ENCODE results near the gene RBM43. TPM values are rescaled to one million over a fixed set of nuclear protein-coding genes. Genes with fewer than 3 reads are reported as not detected.

The RBM43 gene
- total and polyA plus RNA-seq, 2 of the 4 experiments (the other 2 are of a cell fraction), result 1.6 to 3.6 TPM

DNA sequence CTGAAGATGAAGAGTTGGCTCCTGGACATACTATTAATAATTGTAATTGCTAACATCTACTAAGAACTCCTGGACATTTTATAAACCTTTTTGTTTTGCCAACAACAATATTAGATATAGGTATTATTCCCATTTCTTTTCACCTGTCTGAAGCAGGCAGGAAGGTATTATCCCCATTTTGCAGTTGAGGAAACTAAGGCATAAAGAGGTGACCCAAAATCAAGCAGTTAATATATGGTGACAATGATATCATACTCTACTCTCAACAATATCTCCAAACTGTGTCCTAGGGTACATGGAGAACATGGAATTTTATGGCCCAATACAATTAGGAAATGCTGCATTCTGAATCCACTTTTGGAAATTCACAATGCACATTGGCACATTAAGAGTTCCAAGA, 29.6 kb upstream of the RBM43 start:
- no peak overlapping the region for H2AK9ac ChIP-seq (replicated peaks; ENCODE audit: low read depth, low read length, poor library complexity)
- POLR2A ChIA-PET (ENCODE audit: unreplicated experiment), result no interaction called here
- H2AK5ac ChIP-seq (ENCODE audit: low read depth, low read length), result no peak overlapping the region
- intact Hi-C loops (cut with micrococcal nuclease) (no loop called here), in situ Hi-C loops (cut with MboI; ENCODE audit: low sequenced_read_pairs) (loop anchor here (10.0 kb wide), 1 partner anchor 124 kb away; no protein-coding TSS in a partner anchor), dilution Hi-C loops (cut with HindIII; ENCODE audit: low sequenced_read_pairs, unreplicated experiment) (no loop called here)
- H3K36me3 ChIP-seq (ENCODE audit: control insufficient read depth, insufficient read depth, low read length), result no peaks in the 10 kb centered on the region
- no peak overlapping the region for H3K23ac ChIP-seq (ENCODE audit: low read depth, low read length)
- H3K18ac ChIP-seq (ENCODE audit: low read depth, low read length), result no peak overlapping the region
- H4K5ac ChIP-seq (ENCODE audit: low read depth, low read length), result no peak overlapping the region
- H3K79me1 ChIP-seq (ENCODE audit: low read depth in 1 of 2, low read length in 2 of 2), result peaks cover 4 to 16% of the 10 kb centered on the region in 2 experiments; a peak in 1 of 4 replicates
- no peaks in the 10 kb centered on the region for H3K9me1 ChIP-seq (ENCODE audit: insufficient read depth, low read length)
- H2BK120ac ChIP-seq (ENCODE audit: low read depth, low read length), result no peak overlapping the region
- H3K4me3 ChIP-seq (ENCODE audit: insufficient read depth, low read depth, low read length), result no peak overlapping the region
- H2BK20ac ChIP-seq (ENCODE audit: low read depth, low read length), result no peak overlapping the region
- H3K56ac ChIP-seq (ENCODE audit: extremely low read depth, insufficient read depth, low read length), result no peak overlapping the region
- H4K20me1 ChIP-seq (ENCODE audit: insufficient read depth, low read length), result no peaks in the 10 kb centered on the region
- no peak overlapping the region for H3K4me2 ChIP-seq (ENCODE audit: low read depth, low read length)
- CTCF ChIA-PET, result no interaction called here
- H4K8ac ChIP-seq (ENCODE audit: low read depth in 2 of 2, low read length in 2 of 2), result no peak overlapping the region
- no peak overlapping the region for H3K14ac ChIP-seq (replicated peaks; ENCODE audit: low read depth, low read length)
- no peak overlapping the region for H3K4ac ChIP-seq (ENCODE audit: low read depth, low read length)
- no peak overlapping the region for H2BK15ac ChIP-seq (ENCODE audit: low read depth, low read length)
- peaks cover 2% of the 10 kb centered on the region; the same call in 1 of the 2 replicates for H3K4me1 ChIP-seq (ENCODE audit: control insufficient read depth, insufficient read depth, low read length)
- ATAC-seq (ENCODE audit: low read depth) (no peak), DNase-seq (no peak)
- TF ChIP-seq FOS (IDR thresholded peaks at IDR 0.05; ENCODE audit: low read depth, low read length) (no peak), MAZ (IDR thresholded peaks at IDR 0.05; ENCODE audit: borderline replicate concordance, low read depth, low read length) (no peak), MXI1 (IDR thresholded peaks at IDR 0.05; ENCODE audit: borderline replicate concordance, low read depth, low read length) (no peak), SMC3 (IDR thresholded peaks at IDR 0.05; ENCODE audit: low read depth, low read length) (no peak), BHLHE40 (IDR thresholded peaks at IDR 0.05; ENCODE audit: low read depth, low read length) (no peak), CTCF (conservative IDR thresholded peaks at IDR 0.05; ENCODE audit: low read depth, low read length) (no peak), USF2 (IDR thresholded peaks at IDR 0.05; ENCODE audit: low read depth, low read length) (no peak), RAD21 (IDR thresholded peaks at IDR 0.05; ENCODE audit: low read length) (no peak), MAFK (IDR thresholded peaks at IDR 0.05; ENCODE audit: low read depth, low read length) (no peak), RCOR1 (IDR thresholded peaks at IDR 0.05; ENCODE audit: insufficient replicate concordance, low read length) (no peak), NFE2L2 (IDR thresholded peaks at IDR 0.05; ENCODE audit: low read depth, low read length) (no peak), RFX5 (IDR thresholded peaks at IDR 0.05; ENCODE audit: low read depth, low read length) (no peak), POLR2A (IDR thresholded peaks at IDR 0.05; ENCODE audit: low read depth, low read length) (no peak), CEBPB (IDR thresholded peaks at IDR 0.05; ENCODE audit: low read depth, low read length) (no peak), CHD1 (IDR thresholded peaks at IDR 0.05; ENCODE audit: low read depth, low read length) (no peak)
- TF ChIP-seq, protein P1, sequence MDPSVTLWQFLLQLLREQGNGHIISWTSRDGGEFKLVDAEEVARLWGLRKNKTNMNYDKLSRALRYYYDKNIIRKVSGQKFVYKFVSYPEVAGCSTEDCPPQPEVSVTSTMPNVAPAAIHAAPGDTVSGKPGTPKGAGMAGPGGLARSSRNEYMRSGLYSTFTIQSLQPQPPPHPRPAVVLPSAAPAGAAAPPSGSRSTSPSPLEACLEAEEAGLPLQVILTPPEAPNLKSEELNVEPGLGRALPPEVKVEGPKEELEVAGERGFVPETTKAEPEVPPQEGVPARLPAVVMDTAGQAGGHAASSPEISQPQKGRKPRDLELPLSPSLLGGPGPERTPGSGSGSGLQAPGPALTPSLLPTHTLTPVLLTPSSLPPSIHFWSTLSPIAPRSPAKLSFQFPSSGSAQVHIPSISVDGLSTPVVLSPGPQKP (IDR thresholded peaks at IDR 0.05; ENCODE audit: borderline replicate concordance, low read depth, low read length), result no peak
- no TSS peak for BruUV-seq (replicated peaks)
- H2AFZ ChIP-seq (replicated peaks; ENCODE audit: low read length, poor library complexity), result no peak overlapping the region
- no peak overlapping the region for H3K27ac ChIP-seq (ENCODE audit: insufficient read depth, low read length)
- no peak overlapping the region for H3K9ac ChIP-seq (ENCODE audit: low read depth, low read length)
- H3K27me3 ChIP-seq (ENCODE audit: control insufficient read depth, insufficient read depth, low read length), result no peaks in the 10 kb centered on the region
- no peaks in the 10 kb centered on the region for H3K9me3 ChIP-seq (ENCODE audit: control insufficient read depth, insufficient read depth, low read length)
- H4K91ac ChIP-seq (ENCODE audit: insufficient read depth, low read depth, low read length), result no peak overlapping the region
- no peak overlapping the region for H2BK5ac ChIP-seq (ENCODE audit: low read depth, low read length, poor library complexity, severe bottlenecking)
